GM12872 (cell line): ENCODE data around the gene PIP5K1B.

Experiments
- CTCF ChIP-seq: IDR thresholded peaks from 3 replicates; pipeline ENCODE4 v1.5.1; 2011; ENCODE audit warnings: low read depth, mild to moderate bottlenecking, low read length, moderate library complexity; ENCODE audit not compliant: insufficient read depth

Gene PIP5K1B

GRCh38 chr9:68949271-68950000 is 244.4 kb downstream of the PIP5K1B start:
- peak; percentile 39; the same call in 1 of the 3 replicates for TF ChIP-seq CTCF

GRCh38 chr9:68950188-68950587 is 245.1 kb downstream of the PIP5K1B start:
- no peak for TF ChIP-seq CTCF

GRCh38 chr9:68950689-68951088 is 245.6 kb downstream of the PIP5K1B start:
- TF ChIP-seq CTCF = no peak

- no peak for TF ChIP-seq CTCF
Observed at GRCh38 chr9:68951879-68952659, 247.0 kb downstream of the PIP5K1B start.

GRCh38 chr9:68953771-68954170 is 248.7 kb downstream of the PIP5K1B start:
- TF ChIP-seq CTCF = no peak

GRCh38 chr9:68955330-68955729 is 250.3 kb downstream of the PIP5K1B start:
- TF ChIP-seq CTCF = no peak

- TF ChIP-seq CTCF = no peak
Observed at GRCh38 chr9:68957479-68957878, 252.4 kb downstream of the PIP5K1B start.
